Smooth muscle cell (in vitro differentiated cells): ENCODE results near the gene FAM163B. TPM values are rescaled to one million over a fixed set of nuclear protein-coding genes. Genes with fewer than 3 reads are reported as not detected.

Experiments used
- DNase-seq: peaks from one replicate; lab custom pipeline; 2025; ENCODE audit not compliant: unreplicated experiment; lab: John Stamatoyannopoulos, UW
- H2AFZ ChIP-seq: fragments of 200-600 bp; sonication (generic); 2 replicates; pipeline ENCODE4 v1.6.0; 2016; ENCODE audit warnings: antibody characterized with exemption, low read depth, mild to moderate bottlenecking
- H3F3A ChIP-seq: fragments of 200-600 bp; sonication (generic); 2 replicates; pipeline ENCODE4 v1.6.0; 2017; ENCODE audit warnings: antibody characterized with exemption, low read depth
- H3K27ac ChIP-seq: fragments of 200-600 bp; sonication (generic); 2 replicates; pipeline ENCODE4 v1.5.1; 2016; ENCODE audit warnings: low read depth, mild to moderate bottlenecking
- H3K27me3 ChIP-seq: fragments of 200-600 bp; sonication (generic); 2 replicates; pipeline ENCODE4 v1.6.1; 2016; ENCODE audit warnings: low read depth, mild to moderate bottlenecking
- H3K36me3 ChIP-seq: fragments of 200-600 bp; sonication (generic); 2 replicates; pipeline ENCODE4 v1.5.1; 2016; ENCODE audit warnings: low read depth
- H3K4me1 ChIP-seq: fragments of 200-600 bp; sonication (generic); 2 replicates; pipeline ENCODE4 v1.5.1; 2016; ENCODE audit warnings: low read depth
- H3K4me2 ChIP-seq: fragments of 200-600 bp; sonication (generic); 2 replicates; pipeline ENCODE4 v1.6.0; 2016; ENCODE audit warnings: mild to moderate bottlenecking
- H3K4me3 ChIP-seq: fragments of 200-600 bp; sonication (generic); 2 replicates; pipeline ENCODE4 v1.5.1; 2016; ENCODE audit warnings: mild to moderate bottlenecking
- H3K79me2 ChIP-seq: fragments of 200-600 bp; sonication (generic); 2 replicates; pipeline ENCODE4 v1.6.0; 2016; ENCODE audit warnings: low read depth, mild to moderate bottlenecking
- H3K9ac ChIP-seq: fragments of 200-600 bp; sonication (generic); 2 replicates; pipeline ENCODE4 v1.6.0; 2016; ENCODE audit warnings: low read depth
- H3K9me3 ChIP-seq: fragments of 200-600 bp; sonication (generic); replicated peaks from 2 replicates; pipeline ENCODE4 v1.5.1; 2016; ENCODE audit warnings: low read depth
- H4K20me1 ChIP-seq: fragments of 200-600 bp; sonication (generic); 2 replicates; pipeline ENCODE4 v1.6.0; 2016; ENCODE audit warnings: low read depth
- CTCF ChIP-seq: fragments of 200-600 bp; sonication (generic); IDR thresholded peaks from 2 replicates; pipeline ENCODE4 v1.5.1; 2017; ENCODE audit warnings: borderline replicate concordance, mild to moderate bottlenecking, antibody characterized with exemption; ENCODE audit not compliant: insufficient read depth, poor library complexity, severe bottlenecking
- WGBS: methylation state at CpG from one replicate; pipeline ENCODE4 v1.1.7; 2016; ENCODE audit warnings: low lambda C conversion rate; 5-methylcytosine and 5-hydroxymethylcytosine counted together
- polyA plus RNA-seq: library from polyadenylated mRNA; unstranded; fragments of >200 nt; fragmentation: Nextera tagmentation; extraction: Ambion mirVana; gene quantifications from 2 replicates; pipeline ENCODE4 v1.2.1, GENCODE V29; 2016
- total RNA-seq: library from RNA; depleted of rRNA; stranded (reverse); fragments of >200 nt; gene quantifications from 2 replicates; pipeline ENCODE4 v1.2.3, GENCODE V29; 2014

FAM163B gene
- total and polyA plus RNA-seq, 2 experiments from 2014 or later: 0.49 to 3.4 TPM

GRCh38 chr9:133650026-133650425 is 40.8 kb upstream of the FAM163B start:
- Histone ChIP-seq H3K36me3 (no peaks in the 10 kb centered on the region), H3K4me2 (no peak overlapping the region), H4K20me1 (no peaks in the 10 kb centered on the region), H3K4me1 (no peaks in the 10 kb centered on the region), H3K9ac (no peak overlapping the region), H3K27ac (no peak overlapping the region), H3K4me3 (no peak overlapping the region), H3K27me3 (no peaks in the 10 kb centered on the region), H3K79me2 (no peaks in the 10 kb centered on the region), H3K9me3 (no peaks in the 10 kb centered on the region), H3F3A (no peaks in the 10 kb centered on the region), H2AFZ (no peak overlapping the region)
- no peak for TF ChIP-seq CTCF
- no peak for DNase-seq
- 93% methylated on average over 12 of the region's 12 CpGs for WGBS

GRCh38 chr9:133649194-133649593 is 40.0 kb upstream of the FAM163B start:
- Histone ChIP-seq H3K9me3 (no peaks in the 10 kb centered on the region), H3K4me3 (no peak overlapping the region), H3K27ac (no peak overlapping the region), H4K20me1 (no peaks in the 10 kb centered on the region), H3K9ac (no peak overlapping the region), H3K4me2 (no peak overlapping the region), H3K36me3 (no peaks in the 10 kb centered on the region), H3K27me3 (no peaks in the 10 kb centered on the region), H3K4me1 (no peaks in the 10 kb centered on the region), H3F3A (no peaks in the 10 kb centered on the region), H3K79me2 (no peaks in the 10 kb centered on the region), H2AFZ (no peak overlapping the region)
- no peak for DNase-seq
- 94% methylated on average over 7 of the region's 7 CpGs for WGBS
- no peak for TF ChIP-seq CTCF

GRCh38 chr9:133647765-133648469 is 38.7 kb upstream of the FAM163B start:
- Histone ChIP-seq H2AFZ (no peak overlapping the region), H3F3A (no peaks in the 10 kb centered on the region), H3K9me3 (no peaks in the 10 kb centered on the region), H3K27me3 (no peaks in the 10 kb centered on the region), H3K4me3 (no peak overlapping the region), H3K4me2 (no peak overlapping the region), H3K27ac (no peak overlapping the region), H3K36me3 (no peaks in the 10 kb centered on the region), H3K9ac (no peak overlapping the region), H4K20me1 (no peaks in the 10 kb centered on the region), H3K4me1 (no peaks in the 10 kb centered on the region), H3K79me2 (no peaks in the 10 kb centered on the region)
- WGBS: 91% methylated on average over 25 of the region's 25 CpGs
- no peak for DNase-seq
- TF ChIP-seq CTCF: no peak

- no peak overlapping the region for H3K9ac ChIP-seq
- 84% methylated on average over 7 of the region's 7 CpGs for WGBS
- H3K9me3 ChIP-seq: no peaks in the 10 kb centered on the region
- no peak overlapping the region for H3K4me3 ChIP-seq
- no peak overlapping the region for H2AFZ ChIP-seq
- H3K4me2 ChIP-seq: no peak overlapping the region
- H4K20me1 ChIP-seq: no peaks in the 10 kb centered on the region
- no peak overlapping the region for H3K27ac ChIP-seq
- no peaks in the 10 kb centered on the region for H3F3A ChIP-seq
- H3K27me3 ChIP-seq: no peaks in the 10 kb centered on the region
- H3K4me1 ChIP-seq: no peaks in the 10 kb centered on the region
- no peaks in the 10 kb centered on the region for H3K79me2 ChIP-seq
- no peaks in the 10 kb centered on the region for H3K36me3 ChIP-seq
- TF ChIP-seq CTCF: no peak
- DNase-seq: no peak
These were observed 38.0 kb upstream of the FAM163B start for GRCh38 chr9:133647148-133647547.
